Spleen (tissue), 11 donors: ENCODE results near the gene TPD52L2. TPM values are rescaled to one million over a fixed set of nuclear protein-coding genes. Genes with fewer than 3 reads are reported as not detected.
A peak's percentile ranks its signal among the peaks of the same experiment; 100 is the strongest.

Source experiments
- DNase-seq: peaks from one replicate; pipeline ENCODE4 v3.0.0-alpha.2; 2020
- H3K27ac ChIP-seq, 8 donors: fragments of 200-600 bp; sonication (generic) in 7 of 8; 1 replicate in 4 of 8; 2 replicates in 4 of 8; pipeline versions ENCODE4 v1.5.0 to v1.8.0; 2016 to 2021; ENCODE audit warnings: inconsistent platforms in 4 of 8, mild to moderate bottlenecking in 4 of 8, moderate library complexity in 1 of 8
- H3K27me3 ChIP-seq, 7 donors: fragments of 200-600 bp; sonication (generic) in 6 of 7; replicated peaks in 1 of 7; 1 replicate in 4 of 7; 2 replicates in 3 of 7; pipeline versions ENCODE4 v1.5.0 to v1.8.0; 2016 to 2021; ENCODE audit warnings: inconsistent platforms in 3 of 7, mild to moderate bottlenecking in 1 of 7
- H3K36me3 ChIP-seq, 6 donors: fragments of 200-600 bp; sonication (generic) in 5 of 6; 1 replicate in 4 of 6; 2 replicates in 2 of 6; pipeline versions ENCODE4 v1.5.0 to v1.8.0; 2016 to 2021; ENCODE audit warnings: inconsistent platforms in 2 of 6
- H3K4me1 ChIP-seq, 6 donors: fragments of 200-600 bp; sonication (generic) in 5 of 6; 1 replicate in 3 of 6; 2 replicates in 3 of 6; pipeline versions ENCODE4 v1.5.0 to v1.8.0; 2016 to 2021; ENCODE audit warnings: inconsistent platforms in 3 of 6
- H3K4me3 ChIP-seq, 8 donors: fragments of 200-600 bp; sonication (generic) in 7 of 8; 1 replicate in 4 of 8; 2 replicates in 4 of 8; pipeline versions ENCODE4 v1.5.0 to v1.8.0; 2016 to 2021; ENCODE audit warnings: inconsistent platforms in 4 of 8, mild to moderate bottlenecking in 4 of 8, moderate library complexity in 2 of 8
- H3K9me3 ChIP-seq, 8 donors: fragments of 200-600 bp; sonication (generic) in 7 of 8; 1 replicate in 4 of 8; 2 replicates in 4 of 8; pipeline versions ENCODE4 v1.5.0 to v1.8.0; 2016 to 2021; ENCODE audit warnings: inconsistent platforms in 4 of 8
- CTCF ChIP-seq, 11 experiments: fragments of 200-600 bp in 7 of 11; fragments of 450-650 bp in 4 of 11; sonication (generic) in 4 of 11; IDR thresholded peaks in 8 of 11; conservative IDR thresholded peaks in 3 of 11; 1 replicate in 7 of 11; 2 replicates in 4 of 11; pipeline versions ENCODE4 v1.4.0 to v1.8.0; 2016 to 2021; ENCODE audit warnings: antibody characterized with exemption in 11 of 11, inconsistent platforms in 4 of 11, mild to moderate bottlenecking in 1 of 11
- POLR2A ChIP-seq, 3 donors: fragments of 450-650 bp; IDR thresholded peaks; one replicate each; pipeline ENCODE4 v1.5.1; 2017; ENCODE audit warnings: antibody characterized with exemption in 3 of 3, mild to moderate bottlenecking in 1 of 3
- POLR2AphosphoS5 ChIP-seq, 3 donors: sonication (generic); formaldehyde crosslinking; IDR thresholded peaks; one replicate each; pipeline ENCODE4 v1.5.1; 2017; ENCODE audit warnings: antibody characterized with exemption in 3 of 3
- WGBS, 5 donors: extraction: QIAGEN DNeasy Blood & Tissue Kit in 3 of 5; methylation state at CpG; one replicate each; pipeline versions ENCODE4 v1.1.5 to v1.1.7; 2013 to 2018; 5-methylcytosine and 5-hydroxymethylcytosine counted together
- intact Hi-C: fragments of 100-400 bp; cut with DNase I; formaldehyde crosslinking; loops from one replicate; pipeline ENCODE4 v1.15.0; 2023; ENCODE audit warnings: low total_unique reads
- polyA plus RNA-seq, 3 donors: library from polyadenylated mRNA; stranded (reverse); fragments of 200-250 nt; gene quantifications; one replicate each; pipeline ENCODE4 v1.2.1, GENCODE V29; 2013
- total RNA-seq, 7 donors: library from RNA; depleted of rRNA in 3 of 7; stranded (reverse); fragments of >200 nt in 3 of 7; fragmentation: NEBNext Ultra II Directional in 4 of 7; extraction: Animal tissue kit (Norgen Biotek cat#: 25700) in 4 of 7; gene quantifications; one replicate each; pipeline versions ENCODE4 v1.1.0 to v1.2.1, GENCODE V29; 2016 to 2021
- donor health status: healthy with polysubstance abuse.
- donor health status: DM: no; HTN: no; CAD: no; lungs with moderate emphysema.
- donor health status: DM: no; HTN: no; CAD: no.
- donor health status: Bipolar disorder and iron deficiency.
- donor health status: healthy.
- donor health status: DM: no; HTN: no; CAD: no.
- donor health status: DM: yes; HTN: yes; CAD: no.

The TPD52L2 gene
- total and polyA plus RNA-seq, 10 donors: 60.2 to 102 (median 87.4) TPM

GRCh38 chr20:63839620-63840019, 25.4 kb upstream of the TPD52L2 start:
- WGBS, 5 donors: 83 to 89% (median 88%) methylated on average over 13 of the region's 13 CpGs
- no peak overlapping the region for H3K4me3 ChIP-seq
- H3K27me3 ChIP-seq: peaks cover 0 to 29% (median 4%) of the 10 kb centered on the region in 7 donors
- H3K4me1 ChIP-seq: peaks cover 2 to 51% (median 29%) of the 10 kb centered on the region in 6 donors
- no peaks in the 10 kb centered on the region for H3K9me3 ChIP-seq
- intact Hi-C loops: no loop called here
- TF ChIP-seq POLR2AphosphoS5 (IDR thresholded peaks at IDR 0.05): no peak
- TF ChIP-seq POLR2A (IDR thresholded peaks at IDR 0.05): no peak
- TF ChIP-seq CTCF (IDR thresholded peaks at IDR 0.05 in 8 of 11, conservative IDR thresholded peaks at IDR 0.05 in 3 of 11): no peak
- H3K36me3 ChIP-seq: no peaks in the 10 kb centered on the region
- DNase-seq: no peak
- no peak overlapping the region for H3K27ac ChIP-seq

DNA sequence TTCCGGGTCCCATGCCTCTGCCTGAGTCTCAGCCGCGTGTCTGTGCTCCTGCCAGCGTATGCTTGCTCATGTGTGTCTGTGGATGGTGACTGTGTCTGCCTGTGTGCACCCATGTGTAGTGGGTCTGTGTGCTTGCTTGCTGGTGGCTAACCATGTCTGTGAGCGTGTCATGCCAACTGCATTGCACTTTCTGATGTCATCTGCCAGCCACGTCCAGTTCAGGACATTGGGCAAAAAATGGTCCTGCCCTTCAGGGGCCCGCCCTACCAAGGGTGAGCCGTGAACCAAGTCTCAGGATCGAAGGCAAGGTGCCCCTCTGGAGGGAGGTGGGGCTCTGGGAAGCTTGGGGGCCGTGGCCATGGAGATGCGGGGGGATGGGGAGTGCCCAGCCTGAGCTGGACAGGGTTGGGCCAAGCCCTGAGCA, 24.7 kb upstream of the TPD52L2 start:
- H3K4me1 ChIP-seq: peaks cover 9 to 51% (median 32%) of the 10 kb centered on the region in 6 donors
- H3K9me3 ChIP-seq: no peaks in the 10 kb centered on the region
- H3K27ac ChIP-seq: no peak overlapping the region
- no peak for DNase-seq
- H3K36me3 ChIP-seq: no peaks in the 10 kb centered on the region
- H3K27me3 ChIP-seq: peaks cover 0 to 36% (median 8%) of the 10 kb centered on the region in 7 donors
- TF ChIP-seq CTCF (IDR thresholded peaks at IDR 0.05 in 8 of 11, conservative IDR thresholded peaks at IDR 0.05 in 3 of 11): no peak
- TF ChIP-seq POLR2A (IDR thresholded peaks at IDR 0.05): no peak
- TF ChIP-seq POLR2AphosphoS5 (IDR thresholded peaks at IDR 0.05): no peak
- 74 to 84% (median 79%) methylated on average over 8 to 11 of the region's 11 CpGs for WGBS, 5 donors
- intact Hi-C loops: no loop called here
- H3K4me3 ChIP-seq: no peak overlapping the region

GRCh38 chr20:63842258-63842657, 22.8 kb upstream of the TPD52L2 start:
- Histone ChIP-seq H3K27me3 (peaks cover 0 to 54% (median 15%) of the 10 kb centered on the region in 7 donors), H3K27ac (peak overlapping the region in 2 of 8 donors; percentile 5 to 82)

DNA sequence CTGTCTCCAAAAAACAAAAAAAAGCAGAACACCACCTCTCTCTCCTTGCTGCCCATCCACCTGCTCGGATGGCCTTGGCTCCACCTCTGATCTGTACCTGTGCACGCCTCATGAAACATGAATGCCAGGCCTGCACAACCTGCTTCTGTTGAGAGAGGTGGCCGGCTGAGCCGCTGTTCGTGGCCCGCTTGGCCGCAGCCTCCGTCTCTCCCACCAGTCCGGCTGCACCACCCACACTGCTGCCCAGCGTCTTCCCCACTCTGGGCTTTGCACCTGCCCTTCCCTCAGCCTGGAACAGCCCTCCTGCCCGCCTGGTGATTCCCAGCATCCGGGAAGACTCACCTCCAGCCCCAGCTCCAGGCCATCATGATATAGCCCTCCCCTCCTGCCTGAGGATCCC, 21.8 kb upstream of the TPD52L2 start:
- H3K36me3 ChIP-seq: no peaks in the 10 kb centered on the region
- intact Hi-C loops: no loop called here
- peaks cover 0 to 64% (median 18%) of the 10 kb centered on the region in 7 donors for H3K27me3 ChIP-seq
- DNase-seq: no peak
- WGBS, 5 donors: 75 to 81% (median 80%) methylated on average over 4 to 12 of the region's 12 CpGs
- H3K9me3 ChIP-seq: no peaks in the 10 kb centered on the region
- H3K4me1 ChIP-seq: peaks cover 18 to 68% (median 56%) of the 10 kb centered on the region in 6 donors
- TF ChIP-seq POLR2A (IDR thresholded peaks at IDR 0.05) (no peak), CTCF (IDR thresholded peaks at IDR 0.05 in 8 of 11, conservative IDR thresholded peaks at IDR 0.05 in 3 of 11) (no peak)
- no peak overlapping the region for H3K4me3 ChIP-seq
- H3K27ac ChIP-seq: peak overlapping the region in 5 of 8 donors; percentile 78 to 86 (median 79)

More at GRCh38 chr20:63842258-63842657, 22.8 kb upstream of the TPD52L2 start:
- Histone ChIP-seq H3K36me3 (no peaks in the 10 kb centered on the region), H3K4me3 (no peak overlapping the region), H3K4me1 (peaks cover 18 to 63% (median 48%) of the 10 kb centered on the region in 6 donors), H3K9me3 (no peaks in the 10 kb centered on the region)
- DNase-seq: no peak
- TF ChIP-seq POLR2A (IDR thresholded peaks at IDR 0.05) (no peak), CTCF (IDR thresholded peaks at IDR 0.05 in 8 of 11, conservative IDR thresholded peaks at IDR 0.05 in 3 of 11) (no peak), POLR2AphosphoS5 (IDR thresholded peaks at IDR 0.05) (peak; percentile 26 to 58 (median 45))
- WGBS, 5 donors: 8 to 23% (median 18%) methylated on average over 9 of the region's 9 CpGs
- intact Hi-C loops: no loop called here
